ENCODE data around the gene NOL9. TPM values are rescaled to one million over a fixed set of nuclear protein-coding genes. Genes with fewer than 3 reads are reported as not detected.

The NOL9 gene
- total and polyA plus RNA-seq, 9 of the 15 experiments (the other 6 are each of a cell fraction or from before 2014, with no cell fraction given): 5.6 to 76.5 (median 47.3) TPM

DNA sequence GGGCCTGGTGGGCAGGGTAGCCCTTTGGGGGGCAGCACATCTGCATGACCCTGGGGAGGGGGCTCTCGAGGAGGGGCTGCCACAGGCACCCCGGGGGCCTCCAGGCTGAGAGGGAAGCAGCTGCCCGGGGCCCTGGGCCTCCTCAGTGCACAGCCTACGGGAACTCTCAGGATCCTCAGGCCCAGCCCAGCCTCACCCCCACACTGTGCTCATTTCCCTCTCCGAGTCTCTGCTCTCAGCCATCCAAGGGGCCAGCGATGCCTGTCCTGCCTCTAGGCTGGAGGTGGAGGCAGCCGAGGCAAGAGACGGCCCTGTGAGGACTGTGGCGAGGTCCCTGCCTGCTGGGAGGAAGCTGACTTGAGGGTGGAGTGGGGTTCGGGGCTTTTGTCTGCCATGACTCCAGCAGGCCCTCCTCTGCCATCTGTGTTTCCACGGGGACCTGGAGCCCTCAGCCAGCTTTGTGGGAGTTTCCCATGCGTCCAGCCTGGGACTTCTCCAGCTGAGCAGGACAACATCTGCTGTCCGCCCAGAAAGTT, 55.7 kb downstream of the NOL9 start:
- DNase-seq (ENCODE audit: extremely low read depth in 1 of 4, low spot score in 3 of 4): no peak
- no peak for FAIRE-seq
- H3K4me1 ChIP-seq (replicated peaks in 1 of 2; ENCODE audit: control insufficient read depth in 2 of 2, insufficient read depth in 2 of 2, low read length in 2 of 2): peaks cover 0 to 53% of the 10 kb centered on the region in 2 experiments; a peak in 2 of 5 replicates
- H2AFZ ChIP-seq (ENCODE audit: low read depth, low read length): no peak overlapping the region
- TF ChIP-seq UBTF (IDR thresholded peaks at IDR 0.05; ENCODE audit: borderline replicate concordance in 1 of 2, low read depth in 2 of 2, low read length in 2 of 2) (peak in 1 of 2 experiments; percentile 61; a peak in 1 of 4 replicates), ZNF408 (CRISPR knock-in tag; IDR thresholded peaks at IDR 0.05; ENCODE audit: low read depth) (no peak)
- intact Hi-C loops (cut with micrococcal nuclease): no loop called here
- H3K4me3 ChIP-seq: no peak overlapping the region
- H3K79me2 ChIP-seq (ENCODE audit: control insufficient read depth, insufficient read depth, low read length): no peaks in the 10 kb centered on the region
- H4K20me1 ChIP-seq (replicated peaks; ENCODE audit: control insufficient read depth, insufficient read depth, low read length): peaks cover 45% of the 10 kb centered on the region
- H3K36me3 ChIP-seq (ENCODE audit: control insufficient read depth, insufficient read depth, low read length): no peaks in the 10 kb centered on the region
- POLR2A ChIA-PET: interaction anchor here (0.5 to 1.9 kb wide), 8 partner anchors 13 to 300 kb away, joined by 3 to 15 read pairs (median 4); partner anchors contain the start of gene CAMTA1
- ATAC-seq: peak; percentile 51
- H3K27me3 ChIP-seq (ENCODE audit: control insufficient read depth in 2 of 2, insufficient read depth in 2 of 2, low read length in 2 of 2): peaks cover 57 to 79% of the 10 kb centered on the region in 2 experiments
- no TSS peak for BruUV-seq (replicated peaks)
- CTCF ChIA-PET (ENCODE audit: low intra/inter-chr PET ratio): no interaction called here
- H3K9ac ChIP-seq (ENCODE audit: insufficient read depth in 1 of 2, low read depth in 2 of 2, low read length in 2 of 2): peak overlapping the region in 1 of 2 experiments; percentile 72; a peak in 2 of 4 replicates
- 22% methylated on average over 13 of the region's 13 CpGs for WGBS (ENCODE audit: insufficient coverage, low coverage, missing lambda C conversion rate)
- H3K4me2 ChIP-seq (ENCODE audit: insufficient read depth, low read length): no peak overlapping the region
- no peaks in the 10 kb centered on the region for H3K9me1 ChIP-seq (ENCODE audit: control insufficient read depth, insufficient read depth, low read length)
- H3K27ac ChIP-seq (ENCODE audit: extremely low read depth, low read depth, low read length): no peak overlapping the region
- in situ Hi-C loops (cut with MboI): loop anchor here (10.0 to 25.0 kb wide), 2 partner anchors 136 to 714 kb away; no protein-coding TSS in a partner anchor
- no peaks in the 10 kb centered on the region for H3K9me3 ChIP-seq (replicated peaks; ENCODE audit: control insufficient read depth, insufficient read depth, low read depth, low read length)
